ENCODE measurements around the gene KCNK6. TPM values are rescaled to one million over a fixed set of nuclear protein-coding genes. Genes with fewer than 3 reads are reported as not detected.

The KCNK6 gene
- total RNA-seq, 2 donors from 2014 or later, result 5.1 to 8.9 TPM

DNA sequence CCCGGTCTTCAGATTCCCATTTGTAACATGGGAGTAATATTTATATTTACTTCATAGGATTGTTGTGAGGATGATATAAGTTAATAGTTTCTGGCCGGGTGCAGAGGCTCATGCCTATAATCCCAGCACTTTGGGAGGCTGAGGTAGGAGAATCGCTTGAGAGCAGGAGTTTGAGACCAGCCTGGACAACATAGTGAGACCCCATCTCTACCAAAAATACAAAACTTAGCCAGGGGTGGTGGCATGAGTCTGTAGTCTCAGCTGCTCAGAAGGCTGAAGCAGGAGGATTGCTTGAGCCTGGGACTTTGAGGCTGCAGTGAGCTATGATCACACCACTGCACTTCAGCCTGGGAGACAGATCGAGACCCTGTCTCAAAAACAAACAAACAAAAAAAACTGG is 27.2 kb downstream of the KCNK6 start:
- Histone ChIP-seq H3K27me3 (ENCODE audit: control insufficient read depth, insufficient read depth, low read length, poor library complexity, severe bottlenecking) (no peaks in the 10 kb centered on the region), H3K9me3 (ENCODE audit: control insufficient read depth, low read length) (no peaks in the 10 kb centered on the region), H3K4me1 (ENCODE audit: control insufficient read depth, insufficient read depth, low read length) (no peaks in the 10 kb centered on the region), H3K9ac (ENCODE audit: extremely low read depth, low read length, poor library complexity, severe bottlenecking) (no peak overlapping the region), H3K36me3 (ENCODE audit: control insufficient read depth, insufficient read depth, low read length) (no peaks in the 10 kb centered on the region), H3K4me3 (ENCODE audit: low read length) (no peak overlapping the region), H3K27ac (ENCODE audit: low read depth, low read length) (no peak overlapping the region)
- no peak for DNase-seq
- Mint-ChIP-seq H3K4me1 (no peaks in the 10 kb centered on the region), H3K27me3 (ENCODE audit: insufficient read depth) (peaks cover 11% of the 10 kb centered on the region), H3K9me3 (no peaks in the 10 kb centered on the region), H3K27ac (no peak overlapping the region), H3K4me3 (no peak overlapping the region), H3K36me3 (ENCODE audit: low read depth) (no peaks in the 10 kb centered on the region)
- 77 to 100% methylated on average over 2 to 3 of the region's 4 CpGs for WGBS, 2 experiments (ENCODE audit: insufficient coverage in 1 of 2, insufficient read length in 1 of 2)
- TF ChIP-seq CTCF (conservative IDR thresholded peaks at IDR 0.05), result no peak

DNA sequence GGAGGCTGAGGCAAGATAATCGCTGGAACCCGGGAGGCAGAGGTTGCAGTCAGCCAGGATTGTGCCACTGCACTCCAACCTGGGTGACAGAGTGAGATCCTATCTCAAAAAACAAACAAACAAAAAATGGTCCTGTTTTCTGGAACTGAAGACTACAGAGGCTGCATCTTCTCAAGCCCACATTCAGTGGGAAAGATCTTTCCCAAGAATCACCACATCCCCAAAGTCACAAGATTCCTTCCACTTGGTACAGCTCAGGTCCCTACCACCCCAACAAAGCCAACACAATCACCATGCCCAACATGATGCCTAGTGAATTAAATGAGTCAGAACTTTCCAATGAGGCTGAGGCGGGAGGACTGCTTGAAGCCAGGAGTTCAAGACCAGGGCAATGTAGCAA is 31.2 kb downstream of the KCNK6 start:
- H3K27ac Mint-ChIP-seq, result no peak overlapping the region

GRCh38 chr19:38351865-38352395 is 32.3 kb downstream of the KCNK6 start:
- TF ChIP-seq CTCF (conservative IDR thresholded peaks at IDR 0.05), result no peak
- no peak overlapping the region for H3K4me3 ChIP-seq (ENCODE audit: low read length)
- Mint-ChIP-seq H3K4me1 (peaks cover 5% of the 10 kb centered on the region), H3K27me3 (ENCODE audit: insufficient read depth) (peaks cover 23% of the 10 kb centered on the region), H3K27ac (no peak overlapping the region), H3K36me3 (ENCODE audit: low read depth) (no peaks in the 10 kb centered on the region), H3K9me3 (no peaks in the 10 kb centered on the region), H3K4me3 (no peak overlapping the region)
- no peaks in the 10 kb centered on the region for H3K4me1 ChIP-seq (ENCODE audit: control insufficient read depth, insufficient read depth, low read length)
- no peak for DNase-seq
- no peaks in the 10 kb centered on the region for H3K36me3 ChIP-seq (ENCODE audit: control insufficient read depth, insufficient read depth, low read length)
- peak overlapping the region; percentile 57 for H3K27ac ChIP-seq (ENCODE audit: low read depth, low read length)
- H3K27me3 ChIP-seq (ENCODE audit: control insufficient read depth, insufficient read depth, low read length, poor library complexity, severe bottlenecking), result peaks cover 10% of the 10 kb centered on the region
- H3K9ac ChIP-seq (ENCODE audit: extremely low read depth, low read length, poor library complexity, severe bottlenecking), result no peak overlapping the region
- WGBS, 2 experiments (ENCODE audit: insufficient coverage in 1 of 2, insufficient read length in 1 of 2), result 77 to 87% methylated on average over 5 to 9 of the region's 9 CpGs
- H3K9me3 ChIP-seq (ENCODE audit: control insufficient read depth, low read length), result no peaks in the 10 kb centered on the region

More for the DNA sequence above, 31.2 kb downstream of the KCNK6 start:
- Histone ChIP-seq H3K9me3 (ENCODE audit: control insufficient read depth, low read length) (no peaks in the 10 kb centered on the region), H3K36me3 (ENCODE audit: control insufficient read depth, insufficient read depth, low read length) (no peaks in the 10 kb centered on the region), H3K27ac (ENCODE audit: low read depth, low read length) (no peak overlapping the region), H3K4me3 (ENCODE audit: low read length) (no peak overlapping the region), H3K4me1 (ENCODE audit: control insufficient read depth, insufficient read depth, low read length) (no peaks in the 10 kb centered on the region), H3K27me3 (ENCODE audit: control insufficient read depth, insufficient read depth, low read length, poor library complexity, severe bottlenecking) (no peaks in the 10 kb centered on the region), H3K9ac (ENCODE audit: extremely low read depth, low read length, poor library complexity, severe bottlenecking) (no peak overlapping the region)
- TF ChIP-seq CTCF (conservative IDR thresholded peaks at IDR 0.05), result no peak
- Mint-ChIP-seq H3K27me3 (ENCODE audit: insufficient read depth) (peaks cover 14% of the 10 kb centered on the region), H3K4me1 (peaks cover 5% of the 10 kb centered on the region), H3K9me3 (no peaks in the 10 kb centered on the region), H3K4me3 (no peak overlapping the region), H3K36me3 (ENCODE audit: low read depth) (no peaks in the 10 kb centered on the region)
- WGBS, 2 experiments (ENCODE audit: insufficient coverage in 1 of 2, insufficient read length in 1 of 2), result 89 to 94% methylated on average over 3 of the region's 3 CpGs
- no peak for DNase-seq
